Smooth muscle cell (in vitro differentiated cells): ENCODE measurements around the gene COL28A1. TPM values are rescaled to one million over a fixed set of nuclear protein-coding genes. Genes with fewer than 3 reads are reported as not detected.

Experiments
- DNase-seq: peaks from one replicate; lab custom pipeline; 2025; ENCODE audit not compliant: unreplicated experiment; lab: John Stamatoyannopoulos, UW
- H2AFZ ChIP-seq: fragments of 200-600 bp; sonication (generic); 2 replicates; pipeline ENCODE4 v1.6.0; 2016; ENCODE audit warnings: antibody characterized with exemption, low read depth, mild to moderate bottlenecking
- H3F3A ChIP-seq: fragments of 200-600 bp; sonication (generic); 2 replicates; pipeline ENCODE4 v1.6.0; 2017; ENCODE audit warnings: antibody characterized with exemption, low read depth
- H3K27ac ChIP-seq: fragments of 200-600 bp; sonication (generic); 2 replicates; pipeline ENCODE4 v1.5.1; 2016; ENCODE audit warnings: low read depth, mild to moderate bottlenecking
- H3K27me3 ChIP-seq: fragments of 200-600 bp; sonication (generic); 2 replicates; pipeline ENCODE4 v1.6.1; 2016; ENCODE audit warnings: low read depth, mild to moderate bottlenecking
- H3K36me3 ChIP-seq: fragments of 200-600 bp; sonication (generic); 2 replicates; pipeline ENCODE4 v1.5.1; 2016; ENCODE audit warnings: low read depth
- H3K4me1 ChIP-seq: fragments of 200-600 bp; sonication (generic); 2 replicates; pipeline ENCODE4 v1.5.1; 2016; ENCODE audit warnings: low read depth
- H3K4me2 ChIP-seq: fragments of 200-600 bp; sonication (generic); 2 replicates; pipeline ENCODE4 v1.6.0; 2016; ENCODE audit warnings: mild to moderate bottlenecking
- H3K4me3 ChIP-seq: fragments of 200-600 bp; sonication (generic); 2 replicates; pipeline ENCODE4 v1.5.1; 2016; ENCODE audit warnings: mild to moderate bottlenecking
- H3K79me2 ChIP-seq: fragments of 200-600 bp; sonication (generic); 2 replicates; pipeline ENCODE4 v1.6.0; 2016; ENCODE audit warnings: low read depth, mild to moderate bottlenecking
- H3K9ac ChIP-seq: fragments of 200-600 bp; sonication (generic); 2 replicates; pipeline ENCODE4 v1.6.0; 2016; ENCODE audit warnings: low read depth
- H3K9me3 ChIP-seq: fragments of 200-600 bp; sonication (generic); replicated peaks from 2 replicates; pipeline ENCODE4 v1.5.1; 2016; ENCODE audit warnings: low read depth
- H4K20me1 ChIP-seq: fragments of 200-600 bp; sonication (generic); 2 replicates; pipeline ENCODE4 v1.6.0; 2016; ENCODE audit warnings: low read depth
- WGBS: methylation state at CpG from one replicate; pipeline ENCODE4 v1.1.7; 2016; ENCODE audit warnings: low lambda C conversion rate; 5-methylcytosine and 5-hydroxymethylcytosine counted together
- polyA plus RNA-seq: library from polyadenylated mRNA; unstranded; fragments of >200 nt; fragmentation: Nextera tagmentation; extraction: Ambion mirVana; gene quantifications from 2 replicates; pipeline ENCODE4 v1.2.1, GENCODE V29; 2016
- total RNA-seq: library from RNA; depleted of rRNA; stranded (reverse); fragments of >200 nt; gene quantifications from 2 replicates; pipeline ENCODE4 v1.2.3, GENCODE V29; 2014
- TF ChIP-seq, protein P1 (sequence below): fragments of 200-600 bp; sonication (generic); IDR thresholded peaks from 2 replicates; pipeline ENCODE4 v1.5.1; 2017; ENCODE audit warnings: borderline replicate concordance, mild to moderate bottlenecking, antibody characterized with exemption; ENCODE audit not compliant: insufficient read depth, poor library complexity, severe bottlenecking

COL28A1 gene
- total and polyA plus RNA-seq, 2 experiments from 2014 or later: 0.13 TPM; not detected in 1

DNA sequence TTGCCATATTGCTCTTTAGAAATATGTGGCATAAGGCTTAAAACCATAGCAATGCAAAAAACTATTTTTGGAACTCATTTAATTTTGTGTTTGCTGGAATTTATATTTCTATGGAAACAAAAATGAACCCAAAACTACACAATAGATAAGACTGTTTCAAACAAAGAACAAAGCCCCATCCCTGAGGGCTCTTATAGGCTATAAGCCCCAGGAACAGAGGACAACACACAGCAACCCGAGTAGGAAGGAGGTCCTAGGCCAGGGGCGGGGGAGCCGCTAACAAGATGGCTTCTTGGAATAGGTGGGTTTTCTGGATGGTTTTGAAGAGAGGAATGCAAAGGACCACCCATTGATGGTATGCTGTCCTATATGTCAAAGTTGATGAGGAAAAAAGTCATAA is 8.6 kb downstream of the COL28A1 start:
- no peak for DNase-seq
- no peaks in the 10 kb centered on the region for H3K36me3 ChIP-seq
- H3K27ac ChIP-seq: no peak overlapping the region
- H3K79me2 ChIP-seq: no peaks in the 10 kb centered on the region
- H3K9me3 ChIP-seq: no peaks in the 10 kb centered on the region
- no peaks in the 10 kb centered on the region for H3F3A ChIP-seq
- 96% methylated on average over 3 of the region's 3 CpGs for whole genome bisulfite sequencing
- H4K20me1 ChIP-seq: no peaks in the 10 kb centered on the region
- H3K9ac ChIP-seq: no peak overlapping the region
- H3K4me2 ChIP-seq: no peak overlapping the region
- peaks cover 7% of the 10 kb centered on the region for H3K27me3 ChIP-seq
- TF ChIP-seq, protein P1, sequence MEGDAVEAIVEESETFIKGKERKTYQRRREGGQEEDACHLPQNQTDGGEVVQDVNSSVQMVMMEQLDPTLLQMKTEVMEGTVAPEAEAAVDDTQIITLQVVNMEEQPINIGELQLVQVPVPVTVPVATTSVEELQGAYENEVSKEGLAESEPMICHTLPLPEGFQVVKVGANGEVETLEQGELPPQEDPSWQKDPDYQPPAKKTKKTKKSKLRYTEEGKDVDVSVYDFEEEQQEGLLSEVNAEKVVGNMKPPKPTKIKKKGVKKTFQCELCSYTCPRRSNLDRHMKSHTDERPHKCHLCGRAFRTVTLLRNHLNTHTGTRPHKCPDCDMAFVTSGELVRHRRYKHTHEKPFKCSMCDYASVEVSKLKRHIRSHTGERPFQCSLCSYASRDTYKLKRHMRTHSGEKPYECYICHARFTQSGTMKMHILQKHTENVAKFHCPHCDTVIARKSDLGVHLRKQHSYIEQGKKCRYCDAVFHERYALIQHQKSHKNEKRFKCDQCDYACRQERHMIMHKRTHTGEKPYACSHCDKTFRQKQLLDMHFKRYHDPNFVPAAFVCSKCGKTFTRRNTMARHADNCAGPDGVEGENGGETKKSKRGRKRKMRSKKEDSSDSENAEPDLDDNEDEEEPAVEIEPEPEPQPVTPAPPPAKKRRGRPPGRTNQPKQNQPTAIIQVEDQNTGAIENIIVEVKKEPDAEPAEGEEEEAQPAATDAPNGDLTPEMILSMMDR: no peak
- H2AFZ ChIP-seq: no peak overlapping the region
- peaks cover 6% of the 10 kb centered on the region for H3K4me1 ChIP-seq
- no peak overlapping the region for H3K4me3 ChIP-seq

DNA sequence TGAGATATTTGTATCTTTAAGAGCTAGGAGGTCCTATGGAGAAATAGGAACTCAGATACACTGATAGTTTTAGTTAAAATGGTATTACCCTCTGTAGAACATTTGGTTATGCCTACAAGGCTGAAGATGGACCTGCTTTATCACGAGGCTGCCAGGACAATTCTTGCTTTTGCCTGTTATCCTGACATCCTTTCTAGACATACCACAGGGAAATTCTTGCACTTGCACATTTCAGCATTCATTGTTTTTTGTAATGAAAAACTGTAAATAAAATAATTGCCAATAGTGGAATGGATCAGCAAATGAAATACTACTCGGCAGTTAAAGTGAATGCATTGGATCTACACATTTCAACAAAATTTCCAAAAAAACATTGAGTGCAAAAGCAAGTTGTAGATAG is 9.7 kb downstream of the COL28A1 start:
- Histone ChIP-seq H2AFZ (no peak overlapping the region), H3K9me3 (no peaks in the 10 kb centered on the region), H3K4me3 (no peak overlapping the region), H3K27ac (no peak overlapping the region), H3K4me2 (no peak overlapping the region), H3F3A (no peaks in the 10 kb centered on the region), H3K9ac (no peak overlapping the region), H3K27me3 (peaks cover 7% of the 10 kb centered on the region), H3K36me3 (no peaks in the 10 kb centered on the region), H3K79me2 (no peaks in the 10 kb centered on the region), H4K20me1 (no peaks in the 10 kb centered on the region), H3K4me1 (peaks cover 6% of the 10 kb centered on the region)
- DNase-seq: no peak
- WGBS: 90% methylated on average over 2 of the region's 2 CpGs
- TF ChIP-seq, protein P1: no peak

DNA sequence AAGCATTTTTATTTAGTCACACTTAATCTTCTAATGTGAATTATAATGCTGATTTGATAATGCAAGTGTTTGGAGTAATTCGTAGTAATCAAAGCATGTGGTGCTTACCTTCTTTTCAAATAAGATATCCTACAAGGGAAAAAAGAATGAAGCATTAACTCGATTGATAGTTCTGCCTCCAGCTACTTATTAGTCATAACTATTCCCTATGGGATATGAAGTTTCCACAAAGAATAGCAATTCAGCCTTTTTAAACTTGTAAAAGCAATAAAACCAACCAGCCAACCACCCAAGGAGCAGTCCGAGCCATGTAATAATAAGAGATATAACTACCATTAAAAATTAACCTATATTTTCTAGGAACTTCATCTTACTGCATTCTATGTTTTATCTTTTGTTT is 11.6 kb downstream of the COL28A1 start:
- Histone ChIP-seq H3F3A (no peaks in the 10 kb centered on the region), H3K9ac (no peak overlapping the region), H3K4me2 (no peak overlapping the region), H3K79me2 (no peaks in the 10 kb centered on the region), H3K27ac (no peak overlapping the region), H3K27me3 (no peaks in the 10 kb centered on the region), H3K4me3 (no peak overlapping the region), H3K9me3 (no peaks in the 10 kb centered on the region), H3K4me1 (no peaks in the 10 kb centered on the region), H2AFZ (no peak overlapping the region), H3K36me3 (no peaks in the 10 kb centered on the region), H4K20me1 (no peaks in the 10 kb centered on the region)
- 93% methylated on average over 3 of the region's 3 CpGs for WGBS
- no peak for DNase-seq
- TF ChIP-seq, protein P1: no peak

DNA sequence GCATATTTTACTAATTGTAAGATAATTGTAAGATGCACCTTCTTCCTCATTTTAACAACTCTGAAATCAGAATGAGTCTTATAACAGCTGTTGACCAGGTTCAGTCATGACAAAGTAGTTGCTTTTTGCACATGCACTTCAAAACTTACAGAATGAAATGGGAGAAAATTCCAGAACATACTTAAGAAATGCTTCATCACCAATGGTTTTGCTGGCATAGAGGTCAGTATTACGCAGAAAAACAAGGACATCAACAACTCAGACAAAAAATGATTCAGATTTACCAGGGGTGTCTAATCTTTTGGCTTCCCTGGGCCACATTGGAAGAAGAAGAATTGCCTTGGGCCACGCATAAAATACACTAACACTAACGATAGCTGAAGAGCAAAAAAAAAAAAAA is 13.3 kb downstream of the COL28A1 start:
- no peak overlapping the region for H3K4me2 ChIP-seq
- H3K9ac ChIP-seq: no peak overlapping the region
- H3K27me3 ChIP-seq: no peaks in the 10 kb centered on the region
- 95% methylated on average over 3 of the region's 3 CpGs for WGBS
- no peak overlapping the region for H3K27ac ChIP-seq
- H3K36me3 ChIP-seq: no peaks in the 10 kb centered on the region
- no peak for DNase-seq
- H2AFZ ChIP-seq: no peak overlapping the region
- TF ChIP-seq, protein P1: no peak
- H3K4me1 ChIP-seq: no peaks in the 10 kb centered on the region
- H3K4me3 ChIP-seq: no peak overlapping the region
- no peaks in the 10 kb centered on the region for H3F3A ChIP-seq
- H4K20me1 ChIP-seq: no peaks in the 10 kb centered on the region
- H3K79me2 ChIP-seq: no peaks in the 10 kb centered on the region
- H3K9me3 ChIP-seq: no peaks in the 10 kb centered on the region
